Hepatocyte (in vitro differentiated cells): ENCODE data around the gene COQ10A.
"Not testable (repeated sequence)": the region's sequence is repeated elsewhere in the genome, so short reads cannot be mapped to it uniquely, and the experiment has no call there.

Experiments
- CTCF ChIP-seq: fragments of 200-600 bp; sonication (generic); IDR thresholded peaks from 2 replicates; pipeline ENCODE4 v1.5.1; 2016; ENCODE audit warnings: antibody characterized with exemption, mild to moderate bottlenecking; ENCODE audit not compliant: poor library complexity
- EZH2 ChIP-seq: fragments of 200-600 bp; sonication (generic); IDR thresholded peaks from 2 replicates; pipeline ENCODE4 v1.6.1; 2016; ENCODE audit warnings: antibody characterized with exemption, mild to moderate bottlenecking, borderline replicate concordance
- EZH2phosphoT487 ChIP-seq: fragments of 200-600 bp; sonication (generic); IDR thresholded peaks from one replicate; pipeline ENCODE4 v1.6.1; 2018; ENCODE audit warnings: antibody characterized with exemption, mild to moderate bottlenecking, low read depth, moderate library complexity; ENCODE audit not compliant: unreplicated experiment, severe bottlenecking

GRCh38 chr12:56262955-56263354, 3.8 kb upstream of the COQ10A start:
- TF ChIP-seq CTCF, EZH2, EZH2phosphoT487: not testable (repeated sequence)
